GM12878 (cell line): ENCODE results near the gene NSDHL. TPM values are rescaled to one million over a fixed set of nuclear protein-coding genes. Genes with fewer than 3 reads are reported as not detected.

ENCODE experiments used
- ATAC-seq: fragments of 200-7000 bp; cut with Tn5 transposase; 3 replicates; pipeline ENCODE4 v1.9.1; 2020; ENCODE audit warnings: mild to moderate bottlenecking, moderate library complexity
- BruUV-seq: library from RNA; stranded (reverse); fragments of 400-500 nt; replicated peaks from 2 replicates; lab custom pipeline; 2021; lab: Mats Ljungman, UMichigan
- CTCF ChIA-PET: fragments of 300-600 bp; sonication (Branson Sonifier 250); formaldehyde crosslinking; extraction: SDS; loops from one replicate; lab custom pipeline; 2021; ENCODE audit warnings: inconsistent platforms; lab: Yijun Ruan, JAX
- POLR2A ChIA-PET: fragments of 350-600 bp; formaldehyde crosslinking; extraction: SDS; loops from one replicate; lab custom pipeline; 2021; ENCODE audit warnings: inconsistent platforms; lab: Charles Lee
- RAD21 ChIA-PET: fragments of 300-600 bp; sonication (Branson Sonifier 250); formaldehyde crosslinking; loops from one replicate; lab custom pipeline; 2023; ENCODE audit warnings: antibody characterized with exemption; ENCODE audit not compliant: unreplicated experiment; lab: Charles Lee
- SMC1A ChIA-PET: fragments of 300-600 bp; sonication (Branson Sonifier 250); formaldehyde crosslinking; loops from one replicate; lab custom pipeline; 2023; ENCODE audit not compliant: unreplicated experiment, uncharacterized antibody; lab: Charles Lee
- DNase-seq: peaks from one replicate; pipeline ENCODE4 v3.0.0-alpha.2; 2011; ENCODE audit warnings: low read depth, low spot score
- FAIRE-seq: peaks from 3 replicates; lab custom pipeline; 2011; peaks lifted over from hg19 to GRCh38; lab: Jason Lieb, UNC
- H2AFZ ChIP-seq: 2 replicates; pipeline ENCODE4 v1.6.0; 2011; ENCODE audit warnings: low read depth, low read length, control low read depth; ENCODE audit not compliant: control insufficient read depth
- H3K27ac ChIP-seq: 2 replicates; pipeline ENCODE4 v1.5.1; 2011; ENCODE audit warnings: control low read depth; ENCODE audit not compliant: control insufficient read depth, insufficient read depth
- H3K27me3 ChIP-seq, 2 experiments: replicated peaks in 1 of 2; 2 replicates each; pipeline versions ENCODE4 v1.6.0 to v1.6.1; 2011; ENCODE audit warnings: low read length in 1 of 2; ENCODE audit not compliant: control insufficient read depth in 2 of 2, insufficient read depth in 2 of 2
- H3K36me3 ChIP-seq, 2 experiments: 2 replicates each; pipeline ENCODE4 v1.5.1; 2011; ENCODE audit warnings: low read length in 1 of 2; ENCODE audit not compliant: control insufficient read depth in 2 of 2, insufficient read depth in 2 of 2
- H3K4me1 ChIP-seq: 2 replicates; pipeline ENCODE4 v1.6.1; 2011; ENCODE audit warnings: mild to moderate bottlenecking, low read length, moderate library complexity, mixed read lengths; ENCODE audit not compliant: control insufficient read depth, insufficient read depth
- H3K4me2 ChIP-seq: 2 replicates; pipeline ENCODE4 v1.6.0; 2011; ENCODE audit warnings: control low read depth; ENCODE audit not compliant: control insufficient read depth, insufficient read depth
- H3K4me3 ChIP-seq: fragments of 200-600 bp; sonication (generic); 2 replicates; pipeline ENCODE4 v1.5.1; 2016
- H3K79me2 ChIP-seq: 2 replicates; pipeline ENCODE4 v1.6.0; 2011; ENCODE audit warnings: low read length; ENCODE audit not compliant: control insufficient read depth, insufficient read depth
- H3K9ac ChIP-seq: 2 replicates; pipeline ENCODE4 v1.8.0; 2011; ENCODE audit warnings: low read length, control low read depth, mixed read lengths; ENCODE audit not compliant: control insufficient read depth, insufficient read depth
- H3K9me3 ChIP-seq: replicated peaks from 3 replicates; pipeline ENCODE4 v1.5.1; 2011; ENCODE audit warnings: mild to moderate bottlenecking, low read length; ENCODE audit not compliant: control insufficient read depth, insufficient read depth
- H4K20me1 ChIP-seq: 2 replicates; pipeline ENCODE4 v1.6.0; 2011; ENCODE audit not compliant: control insufficient read depth, insufficient read depth
- BHLHE40 ChIP-seq, 2 experiments: fragments of 450-650 bp in 1 of 2; IDR thresholded peaks; 2 replicates each; pipeline ENCODE4 v1.6.1; 2011 to 2017; ENCODE audit warnings: low read depth in 2 of 2, borderline replicate concordance in 1 of 2, improper control_type of control experiment in 1 of 2, low read length in 1 of 2, mild to moderate bottlenecking in 1 of 2
- CTCF ChIP-seq, 3 experiments: IDR thresholded peaks in 2 of 3; conservative IDR thresholded peaks in 1 of 3; 2 replicates each; pipeline ENCODE4 v1.5.1; 2011; ENCODE audit warnings: low read depth in 3 of 3, low read length in 3 of 3, mild to moderate bottlenecking in 3 of 3, control low read depth in 2 of 3, moderate library complexity in 2 of 3, inconsistent platforms in 1 of 3, mixed read lengths in 1 of 3; ENCODE audit not compliant: control insufficient read depth in 2 of 3, insufficient read depth in 1 of 3; ENCODE audit errors: extremely low read depth in 1 of 3
- FOXK2 ChIP-seq: fragments of 450-650 bp; IDR thresholded peaks from 2 replicates; pipeline ENCODE4 v1.6.1; 2017; ENCODE audit warnings: mild to moderate bottlenecking, moderate library complexity
- RAD21 ChIP-seq: IDR thresholded peaks from 2 replicates; pipeline ENCODE4 v1.6.1; 2011; ENCODE audit warnings: mild to moderate bottlenecking, low read depth, low read length, moderate library complexity; ENCODE audit not compliant: insufficient read depth
- SMC3 ChIP-seq: IDR thresholded peaks from 2 replicates; pipeline ENCODE4 v1.6.1; 2011; ENCODE audit warnings: low read length, improper control_type of control experiment, borderline replicate concordance
- SPI1 ChIP-seq: IDR thresholded peaks from 2 replicates; pipeline ENCODE4 v1.6.1; 2011; ENCODE audit warnings: low read depth, mild to moderate bottlenecking, low read length, moderate library complexity, borderline replicate concordance; ENCODE audit not compliant: insufficient read depth
- TCF3 ChIP-seq: IDR thresholded peaks from 2 replicates; pipeline ENCODE4 v1.6.1; 2012; ENCODE audit warnings: low read depth, mild to moderate bottlenecking, low read length, borderline replicate concordance; ENCODE audit not compliant: insufficient read depth
- WGBS: methylation state at CpG from one replicate; pipeline ENCODE4 v1.1.6; 2016; ENCODE audit warnings: low lambda C conversion rate; ENCODE audit not compliant: insufficient replicate concordance, insufficient coverage; ENCODE audit errors: missing lambda C conversion rate; 5-methylcytosine and 5-hydroxymethylcytosine counted together
- in situ Hi-C: fragments of 300-500 bp; cut with MboI; formaldehyde crosslinking; loops from 9 replicates; pipeline ENCODE4 v1.14.3; 2018; ENCODE audit warnings: mixed read lengths
- intact Hi-C: fragments of 100-400 bp; cut with micrococcal nuclease; formaldehyde crosslinking; loops from one replicate; pipeline ENCODE4 v1.14.2; 2022; ENCODE audit not compliant: unreplicated experiment
- polyA plus RNA-seq, 11 experiments: library from polyadenylated mRNA; depleted of rRNA in 4 of 11; unstranded in 6 of 11; stranded (reverse) in 5 of 11; fragments of >200 nt; fragmentation: Nextera tagmentation in 4 of 11; fragmentation: Illumina TruSeq in 1 of 11; extraction: Ambion mirVana in 4 of 11; extraction: Trizol in 1 of 11; gene quantifications; 1 replicate in 1 of 11; 2 replicates in 10 of 11; pipeline versions ENCODE4 v1.2.1 to v1.2.3, GENCODE V29; 2011 to 2016; ENCODE audit warnings: inconsistent platforms in 2 of 11, missing spikeins in 2 of 11, low read depth in 1 of 11
- total RNA-seq, 4 experiments: library from RNA; depleted of rRNA in 3 of 4; stranded (reverse); fragments of >200 nt in 3 of 4; fragmentation: Illumina TruSeq in 1 of 4; extraction: Trizol in 1 of 4; gene quantifications; 2 replicates each; pipeline versions ENCODE4 v1.2.1 to v1.2.3, GENCODE V29; 2013 to 2021
- TF ChIP-seq, protein P1 (sequence below): IDR thresholded peaks from 2 replicates; pipeline ENCODE4 v1.6.1; 2011; ENCODE audit warnings: borderline replicate concordance, low read depth, mild to moderate bottlenecking, moderate library complexity, mixed read lengths, low read length; ENCODE audit not compliant: insufficient read depth; ENCODE audit errors: extremely low read length

Gene NSDHL
- total and polyA plus RNA-seq, 10 of the 15 experiments (the other 5 are each of a cell fraction or from before 2014, with no cell fraction given) = 16.9 to 37.1 (median 26.9) TPM

GRCh38 chrX:152903589-152903988, 72.7 kb downstream of the NSDHL start:
- no peaks in the 10 kb centered on the region for H3K4me1 ChIP-seq
- H3K36me3 ChIP-seq = no peaks in the 10 kb centered on the region
- H3K79me2 ChIP-seq = no peaks in the 10 kb centered on the region
- no TSS peak for BruUV-seq
- ATAC-seq (no peak), DNase-seq (no peak), FAIRE-seq (no peak)
- no peaks in the 10 kb centered on the region for H3K27me3 ChIP-seq
- no peaks in the 10 kb centered on the region for H4K20me1 ChIP-seq
- CTCF ChIA-PET = interaction anchor here (0.8 to 3.2 kb wide), 2 partner anchors 23 to 24 kb away, joined by 3 to 25 read pairs; no protein-coding TSS in a partner anchor
- H3K27ac ChIP-seq = no peak overlapping the region
- RAD21 ChIA-PET = no interaction called here
- SMC1A ChIA-PET = no interaction called here
- no peak for TF ChIP-seq TCF3
- no peak for TF ChIP-seq BHLHE40 (IDR thresholded peaks at IDR 0.05; ENCODE audit: borderline replicate concordance in 1 of 2, low read depth in 2 of 2, low read length in 1 of 2)
- in situ Hi-C loops (no loop called here), intact Hi-C loops (no loop called here)
- WGBS = 20% methylated on average over 6 of the region's 9 CpGs
- no peaks in the 10 kb centered on the region for H3K9me3 ChIP-seq
- H3K4me3 ChIP-seq = no peak overlapping the region
- H3K9ac ChIP-seq = no peak overlapping the region
- H3K4me2 ChIP-seq = no peak overlapping the region
- H2AFZ ChIP-seq = no peak overlapping the region
- POLR2A ChIA-PET = no interaction called here

DNA sequence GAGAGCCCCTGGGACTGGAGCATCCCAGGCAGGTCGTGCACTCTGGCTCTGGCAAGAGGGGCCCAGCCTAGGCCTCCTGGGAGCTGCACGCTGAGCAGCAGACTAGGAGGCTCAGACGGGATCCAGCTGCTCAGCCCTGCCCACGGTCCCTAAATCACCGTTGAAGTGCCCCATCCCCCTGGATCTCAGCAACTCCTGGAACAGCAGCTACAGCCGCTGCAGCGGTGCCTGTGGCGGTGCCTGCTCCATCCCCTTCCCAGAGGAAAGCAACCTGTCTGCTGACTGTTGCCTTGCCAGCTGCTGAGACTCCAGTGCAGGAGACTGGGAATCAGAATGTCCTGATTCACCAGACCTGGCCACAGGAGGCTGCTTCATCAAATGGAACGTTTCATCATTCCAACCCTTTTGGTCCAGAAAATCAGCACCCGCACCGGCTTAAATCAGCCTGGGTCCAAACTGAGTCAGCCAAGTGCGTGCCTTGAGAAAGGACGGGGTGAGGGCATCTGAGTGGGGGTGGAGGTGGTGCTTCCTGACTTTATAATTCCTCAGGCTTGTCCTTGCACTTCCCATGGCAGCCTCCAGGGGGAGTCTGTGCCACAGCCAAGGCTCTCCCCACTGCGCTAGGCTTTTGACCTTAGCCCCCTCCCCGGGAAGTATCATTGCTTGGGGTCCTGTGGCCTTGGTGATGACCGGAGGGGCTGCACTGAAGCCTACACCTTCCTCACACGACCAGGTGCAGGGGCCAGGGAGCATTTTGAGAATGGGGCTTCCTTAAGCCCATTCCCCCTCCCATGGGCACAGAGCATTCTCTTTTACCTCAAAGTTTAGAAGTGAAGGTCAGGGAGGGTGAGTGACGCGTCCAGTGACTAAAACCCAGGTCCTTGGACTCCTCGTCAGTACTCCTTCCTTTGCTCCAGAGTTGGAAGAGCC, 73.6 kb downstream of the NSDHL start:
- no peak for DNase-seq
- peaks cover 3% of the 10 kb centered on the region for H3K4me1 ChIP-seq
- no peaks in the 10 kb centered on the region for H3K27me3 ChIP-seq
- ChIA-PET SMC1A (interaction anchor here (0.9 kb wide), 1 partner anchor 22 kb away, joined by 3 read pairs; no protein-coding TSS in a partner anchor), POLR2A (no interaction called here), CTCF (interaction anchor here (0.8 to 3.2 kb wide), 6 partner anchors 10 to 37 kb away, joined by 3 to 25 read pairs (median 4); no protein-coding TSS in a partner anchor), RAD21 (interaction anchor here (1.9 to 2.2 kb wide), 2 partner anchors 12 to 21 kb away, joined by 5 to 11 read pairs; no protein-coding TSS in a partner anchor)
- BruUV-seq = no TSS peak
- H4K20me1 ChIP-seq = no peaks in the 10 kb centered on the region
- H2AFZ ChIP-seq = no peak overlapping the region
- WGBS = 10% methylated on average over 20 of the region's 20 CpGs
- no peak overlapping the region for H3K27ac ChIP-seq
- no peak overlapping the region for H3K4me3 ChIP-seq
- no peaks in the 10 kb centered on the region for H3K79me2 ChIP-seq
- no peak for FAIRE-seq
- no peaks in the 10 kb centered on the region for H3K9me3 ChIP-seq
- TF ChIP-seq SPI1 = no peak
- TF ChIP-seq SMC3 = peak; percentile 45; the same call in 1 of the 2 replicates
- peak; percentile 34; the same call in 1 of the 2 replicates for TF ChIP-seq RAD21
- peak; percentile 72 to 81 (median 77) for TF ChIP-seq CTCF (IDR thresholded peaks at IDR 0.05 in 2 of 3, conservative IDR thresholded peaks at IDR 0.05 in 1 of 3; ENCODE audit: control insufficient read depth in 2 of 3, extremely low read depth in 1 of 3, insufficient read depth in 1 of 3, low read depth in 3 of 3, low read length in 3 of 3)
- TF ChIP-seq, protein P1, sequence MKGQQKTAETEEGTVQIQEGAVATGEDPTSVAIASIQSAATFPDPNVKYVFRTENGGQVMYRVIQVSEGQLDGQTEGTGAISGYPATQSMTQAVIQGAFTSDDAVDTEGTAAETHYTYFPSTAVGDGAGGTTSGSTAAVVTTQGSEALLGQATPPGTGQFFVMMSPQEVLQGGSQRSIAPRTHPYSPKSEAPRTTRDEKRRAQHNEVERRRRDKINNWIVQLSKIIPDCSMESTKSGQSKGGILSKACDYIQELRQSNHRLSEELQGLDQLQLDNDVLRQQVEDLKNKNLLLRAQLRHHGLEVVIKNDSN = peak; percentile 3
- no peak for TF ChIP-seq FOXK2
- H3K36me3 ChIP-seq = no peaks in the 10 kb centered on the region
- intact Hi-C loops = no loop called here
- no peak overlapping the region for H3K4me2 ChIP-seq
- ATAC-seq = peak; percentile 77
- no peak overlapping the region for H3K9ac ChIP-seq
- in situ Hi-C loops = no loop called here
